ENCODE results near the gene LYZL6.
"Not testable (repeated sequence)": the region's sequence is repeated elsewhere in the genome, so short reads cannot be mapped to it uniquely, and the experiment has no call there.

The LYZL6 gene

GRCh38 chr17:35949401-35949800 lies 5.9 kb upstream of the LYZL6 start:
- in situ Hi-C loops (cut with MboI; ENCODE audit: low sequenced_read_pairs), result no loop called here

GRCh38 chr17:35948092-35948491 lies 4.6 kb upstream of the LYZL6 start:
- in situ Hi-C loops (cut with MboI; ENCODE audit: low sequenced_read_pairs), result no loop called here

- in situ Hi-C loops (cut with MboI; ENCODE audit: low sequenced_read_pairs), result no loop called here
Observed at GRCh38 chr17:35947156-35947585, 3.7 kb upstream of the LYZL6 start.

- in situ Hi-C loops (cut with MboI; ENCODE audit: low sequenced_read_pairs), result no loop called here
Observed at GRCh38 chr17:35944151-35944550, 638 bp upstream of the LYZL6 start.

- in situ Hi-C loops (cut with MboI; ENCODE audit: low sequenced_read_pairs), result no loop called here
Observed at GRCh38 chr17:35942588-35943186, 826 bp downstream of the LYZL6 start.

- in situ Hi-C loops (cut with MboI; ENCODE audit: low sequenced_read_pairs), result not testable (repeated sequence)
Observed at GRCh38 chr17:35938492-35938891, 5.0 kb downstream of the LYZL6 start.

GRCh38 chr17:35936063-35936462 lies 7.5 kb downstream of the LYZL6 start:
- in situ Hi-C loops (cut with MboI; ENCODE audit: low sequenced_read_pairs), result no loop called here

GRCh38 chr17:35934760-35935159 lies 8.8 kb downstream of the LYZL6 start:
- in situ Hi-C loops (cut with MboI; ENCODE audit: low sequenced_read_pairs), result no loop called here

- in situ Hi-C loops (cut with MboI; ENCODE audit: low sequenced_read_pairs), result no loop called here
Observed at GRCh38 chr17:35932586-35932985, 10.9 kb downstream of the LYZL6 start.

- in situ Hi-C loops (cut with MboI; ENCODE audit: low sequenced_read_pairs), result no loop called here
Observed at GRCh38 chr17:35931794-35932425, 11.6 kb downstream of the LYZL6 start.

GRCh38 chr17:35930211-35931065 lies 13.1 kb downstream of the LYZL6 start, which contains the start of gene RDM1:
RDM1 (minus strand) TSS chr17:35930773; CDS start chr17:35930727, 46 bp downstream.
- in situ Hi-C loops (cut with MboI; ENCODE audit: low sequenced_read_pairs), result no loop called here

- in situ Hi-C loops (cut with MboI; ENCODE audit: low sequenced_read_pairs), result no loop called here
Observed at GRCh38 chr17:35927714-35928113, 15.8 kb downstream of the LYZL6 start.

GRCh38 chr17:35923609-35924114 lies 19.9 kb downstream of the LYZL6 start:
- in situ Hi-C loops (cut with MboI; ENCODE audit: low sequenced_read_pairs), result no loop called here

GRCh38 chr17:35920229-35920628 lies 23.3 kb downstream of the LYZL6 start:
- in situ Hi-C loops (cut with MboI; ENCODE audit: low sequenced_read_pairs), result no loop called here

GRCh38 chr17:35918665-35919064 lies 24.8 kb downstream of the LYZL6 start:
- in situ Hi-C loops (cut with MboI; ENCODE audit: low sequenced_read_pairs), result no loop called here

GRCh38 chr17:35917519-35918213 lies 25.8 kb downstream of the LYZL6 start:
- in situ Hi-C loops (cut with MboI; ENCODE audit: low sequenced_read_pairs), result no loop called here

- in situ Hi-C loops (cut with MboI; ENCODE audit: low sequenced_read_pairs), result no loop called here
Observed at GRCh38 chr17:35915153-35915964, 28.2 kb downstream of the LYZL6 start.

- in situ Hi-C loops (cut with MboI; ENCODE audit: low sequenced_read_pairs), result no loop called here
Observed at GRCh38 chr17:35914354-35914753, 29.2 kb downstream of the LYZL6 start.

GRCh38 chr17:35913609-35914008 lies 29.9 kb downstream of the LYZL6 start:
- in situ Hi-C loops (cut with MboI; ENCODE audit: low sequenced_read_pairs), result no loop called here

GRCh38 chr17:35912942-35913341 lies 30.6 kb downstream of the LYZL6 start:
- in situ Hi-C loops (cut with MboI; ENCODE audit: low sequenced_read_pairs), result no loop called here
